Measurements from ENCODE around the gene VPS45.

The VPS45 gene

DNA sequence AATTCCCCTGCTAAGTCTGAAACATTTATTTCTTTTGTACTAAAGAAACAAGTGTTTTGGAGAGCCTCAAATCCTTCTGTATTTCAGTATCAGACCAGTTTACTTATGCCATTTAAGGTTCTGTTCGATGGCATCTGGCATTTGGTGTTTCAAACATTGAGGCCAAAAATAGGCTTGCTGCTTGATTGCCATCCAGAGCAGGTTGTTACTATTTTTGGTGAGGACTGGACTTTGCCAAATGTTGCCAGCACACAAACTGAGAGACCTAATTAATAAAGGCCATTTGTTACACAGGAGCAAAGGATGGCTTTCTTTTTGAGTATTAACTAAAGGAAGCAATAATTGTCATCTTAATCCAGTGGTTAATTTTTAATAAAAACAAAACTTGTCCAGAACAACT is 26.2 kb downstream of the VPS45 start:
- no peak overlapping the region for H3K27ac ChIP-seq (replicated peaks)
- H3K4me3 ChIP-seq (replicated peaks; ENCODE audit: insufficient read depth, low read length): no peak overlapping the region
- no peaks in the 10 kb centered on the region for H3K27me3 ChIP-seq (ENCODE audit: insufficient read depth, poor library complexity, severe bottlenecking)
- DNase-seq (ENCODE audit: low read depth in 1 of 2, low spot score in 1 of 2): no peak
- TF ChIP-seq GABPA (IDR thresholded peaks at IDR 0.05; ENCODE audit: low read depth) (no peak), POLR2AphosphoS5 (IDR thresholded peaks at IDR 0.05; ENCODE audit: low read depth) (no peak), SPI1 (IDR thresholded peaks at IDR 0.05; ENCODE audit: borderline replicate concordance, low read depth) (no peak)
- TF ChIP-seq, protein P1, sequence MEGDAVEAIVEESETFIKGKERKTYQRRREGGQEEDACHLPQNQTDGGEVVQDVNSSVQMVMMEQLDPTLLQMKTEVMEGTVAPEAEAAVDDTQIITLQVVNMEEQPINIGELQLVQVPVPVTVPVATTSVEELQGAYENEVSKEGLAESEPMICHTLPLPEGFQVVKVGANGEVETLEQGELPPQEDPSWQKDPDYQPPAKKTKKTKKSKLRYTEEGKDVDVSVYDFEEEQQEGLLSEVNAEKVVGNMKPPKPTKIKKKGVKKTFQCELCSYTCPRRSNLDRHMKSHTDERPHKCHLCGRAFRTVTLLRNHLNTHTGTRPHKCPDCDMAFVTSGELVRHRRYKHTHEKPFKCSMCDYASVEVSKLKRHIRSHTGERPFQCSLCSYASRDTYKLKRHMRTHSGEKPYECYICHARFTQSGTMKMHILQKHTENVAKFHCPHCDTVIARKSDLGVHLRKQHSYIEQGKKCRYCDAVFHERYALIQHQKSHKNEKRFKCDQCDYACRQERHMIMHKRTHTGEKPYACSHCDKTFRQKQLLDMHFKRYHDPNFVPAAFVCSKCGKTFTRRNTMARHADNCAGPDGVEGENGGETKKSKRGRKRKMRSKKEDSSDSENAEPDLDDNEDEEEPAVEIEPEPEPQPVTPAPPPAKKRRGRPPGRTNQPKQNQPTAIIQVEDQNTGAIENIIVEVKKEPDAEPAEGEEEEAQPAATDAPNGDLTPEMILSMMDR (IDR thresholded peaks at IDR 0.05; ENCODE audit: insufficient read depth, low read length): no peak
- TF ChIP-seq, protein P2, sequence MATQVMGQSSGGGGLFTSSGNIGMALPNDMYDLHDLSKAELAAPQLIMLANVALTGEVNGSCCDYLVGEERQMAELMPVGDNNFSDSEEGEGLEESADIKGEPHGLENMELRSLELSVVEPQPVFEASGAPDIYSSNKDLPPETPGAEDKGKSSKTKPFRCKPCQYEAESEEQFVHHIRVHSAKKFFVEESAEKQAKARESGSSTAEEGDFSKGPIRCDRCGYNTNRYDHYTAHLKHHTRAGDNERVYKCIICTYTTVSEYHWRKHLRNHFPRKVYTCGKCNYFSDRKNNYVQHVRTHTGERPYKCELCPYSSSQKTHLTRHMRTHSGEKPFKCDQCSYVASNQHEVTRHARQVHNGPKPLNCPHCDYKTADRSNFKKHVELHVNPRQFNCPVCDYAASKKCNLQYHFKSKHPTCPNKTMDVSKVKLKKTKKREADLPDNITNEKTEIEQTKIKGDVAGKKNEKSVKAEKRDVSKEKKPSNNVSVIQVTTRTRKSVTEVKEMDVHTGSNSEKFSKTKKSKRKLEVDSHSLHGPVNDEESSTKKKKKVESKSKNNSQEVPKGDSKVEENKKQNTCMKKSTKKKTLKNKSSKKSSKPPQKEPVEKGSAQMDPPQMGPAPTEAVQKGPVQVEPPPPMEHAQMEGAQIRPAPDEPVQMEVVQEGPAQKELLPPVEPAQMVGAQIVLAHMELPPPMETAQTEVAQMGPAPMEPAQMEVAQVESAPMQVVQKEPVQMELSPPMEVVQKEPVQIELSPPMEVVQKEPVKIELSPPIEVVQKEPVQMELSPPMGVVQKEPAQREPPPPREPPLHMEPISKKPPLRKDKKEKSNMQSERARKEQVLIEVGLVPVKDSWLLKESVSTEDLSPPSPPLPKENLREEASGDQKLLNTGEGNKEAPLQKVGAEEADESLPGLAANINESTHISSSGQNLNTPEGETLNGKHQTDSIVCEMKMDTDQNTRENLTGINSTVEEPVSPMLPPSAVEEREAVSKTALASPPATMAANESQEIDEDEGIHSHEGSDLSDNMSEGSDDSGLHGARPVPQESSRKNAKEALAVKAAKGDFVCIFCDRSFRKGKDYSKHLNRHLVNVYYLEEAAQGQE (IDR thresholded peaks at IDR 0.05; ENCODE audit: insufficient replicate concordance, low read depth): no peak

DNA sequence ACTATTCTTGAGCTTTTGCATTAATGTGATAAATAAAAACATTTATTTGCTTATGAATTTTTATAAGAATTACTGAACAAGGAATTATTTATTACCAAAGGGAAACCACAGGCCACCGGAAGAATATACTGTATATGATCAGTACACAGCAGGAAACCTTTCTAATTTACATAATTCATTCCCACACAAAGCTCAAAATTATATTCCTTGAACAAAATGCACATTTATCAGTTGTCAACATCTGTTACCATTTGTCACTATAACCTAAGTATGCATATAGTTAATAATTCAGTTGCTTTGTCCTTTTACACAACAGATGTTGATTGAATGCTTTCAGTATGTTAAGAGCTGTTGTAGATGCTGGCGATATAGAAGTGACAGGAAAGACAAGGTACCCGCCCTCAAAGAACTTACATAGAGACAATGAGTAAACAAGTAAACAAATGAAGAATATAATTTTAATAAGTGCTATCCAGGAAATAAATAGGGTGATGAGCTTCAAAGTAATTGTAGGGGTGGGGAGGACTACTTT is 27.2 kb downstream of the VPS45 start:
- Histone ChIP-seq H3K4me3 (replicated peaks; ENCODE audit: insufficient read depth, low read length) (no peak overlapping the region), H3K27me3 (ENCODE audit: insufficient read depth, poor library complexity, severe bottlenecking) (no peaks in the 10 kb centered on the region), H3K27ac (replicated peaks) (no peak overlapping the region)
- DNase-seq (ENCODE audit: low read depth in 1 of 2, low spot score in 1 of 2): no peak
- TF ChIP-seq SPI1 (IDR thresholded peaks at IDR 0.05; ENCODE audit: borderline replicate concordance, low read depth) (no peak), GABPA (IDR thresholded peaks at IDR 0.05; ENCODE audit: low read depth) (no peak), POLR2AphosphoS5 (IDR thresholded peaks at IDR 0.05; ENCODE audit: low read depth) (no peak)
- TF ChIP-seq, protein P2 (IDR thresholded peaks at IDR 0.05; ENCODE audit: insufficient replicate concordance, low read depth): no peak
- TF ChIP-seq, protein P1 (IDR thresholded peaks at IDR 0.05; ENCODE audit: insufficient read depth, low read length): no peak

DNA sequence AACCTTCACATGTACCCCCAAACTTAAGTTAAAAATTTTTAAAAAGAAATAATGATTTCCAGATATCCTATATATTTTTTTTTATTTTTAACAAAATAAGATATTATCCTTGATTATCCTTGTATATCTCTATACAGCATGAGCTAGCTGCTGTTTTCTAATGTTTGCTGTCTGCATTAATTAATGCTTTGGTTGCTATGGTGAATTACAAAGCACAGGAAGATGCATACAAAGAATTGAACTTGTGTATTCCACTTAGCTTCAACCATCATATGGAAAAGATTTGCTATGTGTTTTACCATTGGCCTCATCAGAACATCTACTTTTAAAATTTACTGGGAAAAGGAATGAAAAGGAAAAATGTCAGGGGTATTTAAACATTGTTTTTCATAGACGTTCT is 35.4 kb downstream of the VPS45 start:
- TF ChIP-seq GABPA (IDR thresholded peaks at IDR 0.05; ENCODE audit: low read depth): no peak
- TF ChIP-seq SPI1 (IDR thresholded peaks at IDR 0.05; ENCODE audit: borderline replicate concordance, low read depth): no peak
- TF ChIP-seq, protein P1 (IDR thresholded peaks at IDR 0.05; ENCODE audit: insufficient read depth, low read length): no peak
- no peak for TF ChIP-seq POLR2AphosphoS5 (IDR thresholded peaks at IDR 0.05; ENCODE audit: low read depth)
- TF ChIP-seq, protein P2 (IDR thresholded peaks at IDR 0.05; ENCODE audit: insufficient replicate concordance, low read depth): no peak
- DNase-seq (ENCODE audit: low read depth in 1 of 2, low spot score in 1 of 2): no peak
- H3K27ac ChIP-seq (replicated peaks): no peak overlapping the region
- H3K4me3 ChIP-seq (replicated peaks; ENCODE audit: insufficient read depth, low read length): no peak overlapping the region
- H3K27me3 ChIP-seq (ENCODE audit: insufficient read depth, poor library complexity, severe bottlenecking): no peaks in the 10 kb centered on the region
